ENCODE results near the gene FLII.

- no peak for TF ChIP-seq CTCF (IDR thresholded peaks at IDR 0.05)
- TF ChIP-seq POLR2A (IDR thresholded peaks at IDR 0.05), result no peak
These were observed 7.3 kb downstream of the FLII start for GRCh38 chr17:18251204-18251603.
